ENCODE measurements around the gene TBX10. TPM values are rescaled to one million over a fixed set of nuclear protein-coding genes. Genes with fewer than 3 reads are reported as not detected.
"Not testable (repeated sequence)": the region's sequence is repeated elsewhere in the genome, so short reads cannot be mapped to it uniquely, and the experiment has no call there.

The TBX10 gene
- total RNA-seq, result not detected
- polyA plus RNA-seq, result not detected
- total RNA-seq, result not detected

DNA sequence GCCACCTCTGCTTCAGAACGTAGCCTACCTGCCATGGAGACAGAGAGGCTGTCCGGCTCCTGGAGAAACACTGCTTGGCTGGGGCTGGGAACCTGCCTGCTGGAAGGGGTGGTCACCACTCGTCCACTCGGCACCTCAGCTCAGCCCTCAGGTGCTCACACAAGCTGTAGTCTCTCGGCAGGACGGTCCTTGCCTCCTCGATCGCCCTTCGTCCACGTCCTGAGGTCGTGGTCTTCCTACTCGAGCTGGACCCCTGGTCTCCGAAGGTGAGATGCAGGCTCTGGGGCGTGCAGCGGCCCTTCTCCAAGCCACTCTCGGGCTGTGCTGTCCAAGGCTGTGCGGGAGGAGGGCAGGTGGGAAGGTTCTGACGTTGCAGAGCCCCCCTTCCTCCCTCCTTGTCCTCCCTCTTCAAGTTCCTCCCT, at the start of gene TBX10:
Gene TBX10 (minus strand): TSS at position 326 of the 422 bp plus-strand sequence. CDS start 291 bp downstream, at position 35.
- H3K36me3 ChIP-seq (ENCODE audit: control insufficient read depth in 2 of 3, insufficient read depth in 3 of 3, low read length in 3 of 3), result no peaks in the 10 kb centered on the region
- no peaks in the 10 kb centered on the region for H3K27me3 Mint-ChIP-seq
- DNase-seq, result no peak
- peaks cover 0 to 3% (median 0%) of the 10 kb centered on the region in 7 donors for H3K4me1 Mint-ChIP-seq
- H3K4me3 ChIP-seq (ENCODE audit: low read length), result no peak within 1 kb of the TSS
- H3K27ac ChIP-seq (ENCODE audit: low read depth, low read length), result no peak within 1 kb of the TSS
- no peaks in the 10 kb centered on the region for H3K4me1 ChIP-seq (ENCODE audit: control insufficient read depth in 2 of 2, insufficient read depth in 2 of 2, low read length in 2 of 2)
- peaks cover 0 to 3% (median 0%) of the 10 kb centered on the region in 11 donors for H3K9me3 Mint-ChIP-seq
- intact Hi-C loops (cut with micrococcal nuclease), result no loop called here
- H3K27ac Mint-ChIP-seq, result no peak within 1 kb of the TSS
- H3K27me3 ChIP-seq (ENCODE audit: control insufficient read depth in 2 of 2, insufficient read depth in 2 of 2, low read length in 2 of 2), result no peaks in the 10 kb centered on the region
- no peak within 1 kb of the TSS for H3K4me3 Mint-ChIP-seq
- ChIA-PET POLR2A (interaction anchor here (1.5 kb wide), 1 partner anchor 9 kb away, joined by 3 read pairs; the partner anchor contains the start of gene NUDT8), CTCF (no interaction called here)
- H3K36me3 Mint-ChIP-seq, result no peaks in the 10 kb centered on the region
- no peaks in the 10 kb centered on the region for H3K9me3 ChIP-seq (ENCODE audit: control insufficient read depth in 2 of 3, low read length in 3 of 3)
- no peak for ATAC-seq

- ChIA-PET POLR2A (no interaction called here), CTCF (no interaction called here)
- Histone ChIP-seq H3K4me1 (ENCODE audit: control insufficient read depth in 2 of 2, insufficient read depth in 2 of 2, low read length in 2 of 2) (no peaks in the 10 kb centered on the region), H3K36me3 (ENCODE audit: control insufficient read depth in 2 of 3, insufficient read depth in 3 of 3, low read length in 3 of 3) (no peaks in the 10 kb centered on the region), H3K27ac (ENCODE audit: low read depth, low read length) (no peak overlapping the region), H3K4me3 (ENCODE audit: low read length) (no peak overlapping the region), H3K27me3 (ENCODE audit: control insufficient read depth in 2 of 2, insufficient read depth in 2 of 2, low read length in 2 of 2) (peaks cover 0 to 3% of the 10 kb centered on the region in 2 donors), H3K9me3 (ENCODE audit: control insufficient read depth in 2 of 3, low read length in 3 of 3) (no peaks in the 10 kb centered on the region)
- DNase-seq (no peak), ATAC-seq (no peak)
- intact Hi-C loops (cut with micrococcal nuclease), result no loop called here
- no peak overlapping the region for H3K27ac Mint-ChIP-seq
- no peaks in the 10 kb centered on the region for H3K36me3 Mint-ChIP-seq
- no peaks in the 10 kb centered on the region for H3K9me3 Mint-ChIP-seq
- H3K4me3 Mint-ChIP-seq, result no peak overlapping the region
- peaks cover 4 to 47% (median 18%) of the 10 kb centered on the region in 5 donors for H3K27me3 Mint-ChIP-seq
- peaks cover 0 to 6% (median 0%) of the 10 kb centered on the region in 7 donors for H3K4me1 Mint-ChIP-seq
These were observed 49.6 kb upstream of the TBX10 start for GRCh38 chr11:67689178-67689577.

GRCh38 chr11:67687986-67688385, 48.4 kb upstream of the TBX10 start:
- no peak for DNase-seq
- Mint-ChIP-seq H3K27ac (no peak overlapping the region), H3K27me3 (peaks cover 4 to 53% (median 18%) of the 10 kb centered on the region in 5 donors), H3K9me3 (no peaks in the 10 kb centered on the region), H3K36me3 (no peaks in the 10 kb centered on the region), H3K4me3 (no peak overlapping the region), H3K4me1 (peaks cover 0 to 6% (median 0%) of the 10 kb centered on the region in 7 donors)
- ChIA-PET POLR2A (no interaction called here), CTCF (no interaction called here)
- no peaks in the 10 kb centered on the region for H3K36me3 ChIP-seq (ENCODE audit: control insufficient read depth in 2 of 3, insufficient read depth in 3 of 3, low read length in 3 of 3)
- ATAC-seq, result no peak
- H3K4me3 ChIP-seq (ENCODE audit: low read length), result no peak overlapping the region
- peaks cover 0 to 3% of the 10 kb centered on the region in 2 donors for H3K27me3 ChIP-seq (ENCODE audit: control insufficient read depth in 2 of 2, insufficient read depth in 2 of 2, low read length in 2 of 2)
- no peaks in the 10 kb centered on the region for H3K4me1 ChIP-seq (ENCODE audit: control insufficient read depth in 2 of 2, insufficient read depth in 2 of 2, low read length in 2 of 2)
- intact Hi-C loops (cut with micrococcal nuclease), result no loop called here
- H3K9me3 ChIP-seq (ENCODE audit: control insufficient read depth in 2 of 3, low read length in 3 of 3), result no peaks in the 10 kb centered on the region
- no peak overlapping the region for H3K27ac ChIP-seq (ENCODE audit: low read depth, low read length)

DNA sequence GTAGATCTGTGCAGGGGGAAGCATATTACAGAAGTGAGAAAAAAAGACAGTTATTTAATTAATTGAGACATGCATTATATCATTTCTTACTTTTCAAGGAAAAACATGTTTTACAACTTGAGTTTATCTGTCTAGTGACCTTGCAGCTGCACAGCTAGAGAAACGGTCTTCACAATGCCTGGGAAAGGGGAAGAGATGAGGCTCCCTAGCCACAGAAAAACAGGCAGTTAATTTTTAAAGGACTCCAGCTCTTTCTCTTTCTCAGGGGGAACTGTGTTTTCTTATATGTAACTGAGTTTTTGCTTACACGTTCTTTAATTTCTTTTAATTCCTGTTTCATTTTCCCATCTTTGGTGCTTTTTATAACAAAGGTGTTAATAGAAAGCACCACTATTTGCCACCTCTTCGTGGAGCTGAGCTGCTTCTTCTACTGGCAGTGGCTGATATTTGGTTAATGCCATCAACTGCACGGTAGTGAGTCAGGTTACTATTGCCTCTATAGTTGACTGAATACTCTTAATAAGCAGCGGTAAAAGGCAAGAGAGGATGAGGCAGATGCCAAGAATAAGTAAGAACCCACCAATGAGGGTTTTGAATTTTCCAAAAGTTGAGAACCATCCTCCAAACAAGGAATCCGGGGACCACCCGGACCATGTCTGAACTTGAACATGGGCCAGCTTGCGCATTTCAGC, 46.2 kb upstream of the TBX10 start:
- H3K9me3 Mint-ChIP-seq; H3K9me3 ChIP-seq (ENCODE audit: control insufficient read depth in 2 of 3, low read length in 3 of 3); ATAC-seq; H3K27ac Mint-ChIP-seq; H3K4me1 ChIP-seq (ENCODE audit: control insufficient read depth in 2 of 2, insufficient read depth in 2 of 2, low read length in 2 of 2); H3K4me3 ChIP-seq (ENCODE audit: low read length); H3K36me3 Mint-ChIP-seq; H3K36me3 ChIP-seq (ENCODE audit: control insufficient read depth in 2 of 3, insufficient read depth in 3 of 3, low read length in 3 of 3); intact Hi-C loops (cut with micrococcal nuclease); DNase-seq; H3K27me3 ChIP-seq (ENCODE audit: control insufficient read depth in 2 of 2, insufficient read depth in 2 of 2, low read length in 2 of 2); POLR2A ChIA-PET; H3K4me1 Mint-ChIP-seq; H3K4me3 Mint-ChIP-seq; H3K27ac ChIP-seq (ENCODE audit: low read depth, low read length): not testable (repeated sequence)
- CTCF ChIA-PET, result interaction anchor here (0.8 kb wide), 1 partner anchor 43 kb away, joined by 3 read pairs; no protein-coding TSS in a partner anchor
- H3K27me3 Mint-ChIP-seq, result peaks cover 4 to 36% (median 18%) of the 10 kb centered on the region in 5 donors

- peaks cover 0 to 30% (median 11%) of the 10 kb centered on the region in 5 donors for H3K27me3 Mint-ChIP-seq
- H3K9me3 ChIP-seq (ENCODE audit: control insufficient read depth in 2 of 3, low read length in 3 of 3); H3K36me3 Mint-ChIP-seq; H3K27ac Mint-ChIP-seq; H3K9me3 Mint-ChIP-seq; intact Hi-C loops (cut with micrococcal nuclease); H3K4me3 Mint-ChIP-seq; CTCF ChIA-PET; H3K27me3 ChIP-seq (ENCODE audit: control insufficient read depth in 2 of 2, insufficient read depth in 2 of 2, low read length in 2 of 2); H3K4me3 ChIP-seq (ENCODE audit: low read length); DNase-seq; H3K4me1 Mint-ChIP-seq; H3K36me3 ChIP-seq (ENCODE audit: control insufficient read depth in 2 of 3, insufficient read depth in 3 of 3, low read length in 3 of 3); H3K4me1 ChIP-seq (ENCODE audit: control insufficient read depth in 2 of 2, insufficient read depth in 2 of 2, low read length in 2 of 2); POLR2A ChIA-PET; H3K27ac ChIP-seq (ENCODE audit: low read depth, low read length); ATAC-seq: not testable (repeated sequence)
These were observed 42.8 kb upstream of the TBX10 start for GRCh38 chr11:67682126-67683034.

DNA sequence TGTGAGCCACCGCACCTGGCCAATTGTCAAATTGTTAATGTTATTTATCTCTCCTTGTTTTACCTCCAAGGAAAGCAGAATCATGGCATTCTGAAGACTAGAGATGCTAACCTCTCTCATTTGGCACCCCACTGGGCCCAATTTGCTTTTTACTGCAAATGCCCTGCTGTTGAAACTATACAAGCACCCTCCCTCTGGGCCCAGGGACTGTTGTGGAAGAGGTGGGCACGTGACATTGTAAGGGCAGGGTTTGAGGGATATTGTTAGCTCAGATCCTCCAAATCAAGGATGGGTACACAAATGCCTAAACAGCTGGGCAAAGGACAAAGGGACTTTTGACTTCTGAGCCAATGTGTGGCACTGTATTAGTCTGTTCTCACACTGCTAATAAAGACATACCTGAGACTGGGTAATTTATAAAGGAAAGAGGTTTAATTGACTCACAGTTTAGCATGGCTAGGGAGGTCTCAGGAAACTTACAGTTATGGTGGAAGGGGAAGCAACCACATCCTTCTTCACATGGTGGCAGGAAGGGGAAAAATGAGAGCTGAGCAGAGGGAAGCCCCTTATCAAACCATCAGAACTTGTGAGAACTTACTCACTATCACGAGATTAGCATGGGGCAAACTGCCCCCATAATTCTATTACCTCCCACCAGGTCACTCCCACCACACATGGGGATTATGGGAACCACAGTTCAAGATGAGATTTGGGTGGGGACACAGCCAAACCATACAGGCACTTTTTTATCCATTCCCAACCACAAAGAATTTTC, 41.3 kb upstream of the TBX10 start:
- Mint-ChIP-seq H3K4me1 (peaks cover 0 to 6% (median 0%) of the 10 kb centered on the region in 7 donors), H3K9me3 (peaks cover 0 to 7% (median 0%) of the 10 kb centered on the region in 11 donors), H3K36me3 (no peaks in the 10 kb centered on the region), H3K27ac (no peak overlapping the region), H3K4me3 (no peak overlapping the region), H3K27me3 (peaks cover 0 to 33% (median 8%) of the 10 kb centered on the region in 5 donors)
- ChIA-PET POLR2A (interaction anchor here (0.5 kb wide), 1 partner anchor 9 kb away, joined by 3 read pairs; no protein-coding TSS in a partner anchor), CTCF (no interaction called here)
- ATAC-seq (no peak), DNase-seq (no peak)
- no peak overlapping the region for H3K4me3 ChIP-seq (ENCODE audit: low read length)
- no peaks in the 10 kb centered on the region for H3K36me3 ChIP-seq (ENCODE audit: control insufficient read depth in 2 of 3, insufficient read depth in 3 of 3, low read length in 3 of 3)
- H3K27me3 ChIP-seq (ENCODE audit: control insufficient read depth in 2 of 2, insufficient read depth in 2 of 2, low read length in 2 of 2), result no peaks in the 10 kb centered on the region
- H3K9me3 ChIP-seq (ENCODE audit: control insufficient read depth in 2 of 3, low read length in 3 of 3), result no peaks in the 10 kb centered on the region
- no peak overlapping the region for H3K27ac ChIP-seq (ENCODE audit: low read depth, low read length)
- H3K4me1 ChIP-seq (ENCODE audit: control insufficient read depth in 2 of 2, insufficient read depth in 2 of 2, low read length in 2 of 2), result no peaks in the 10 kb centered on the region
- intact Hi-C loops (cut with micrococcal nuclease), result no loop called here
